HG02759 (cell line): Measurements from ENCODE around the gene MYLK3.

Experiments
- ATAC-seq: cut with Tn5 transposase; IDR thresholded peaks from one replicate; pipeline ENCODE4 v1.9.1; 2021; ENCODE audit warnings: mild to moderate bottlenecking, moderate library complexity; ENCODE audit not compliant: unreplicated experiment

MYLK3 gene

DNA sequence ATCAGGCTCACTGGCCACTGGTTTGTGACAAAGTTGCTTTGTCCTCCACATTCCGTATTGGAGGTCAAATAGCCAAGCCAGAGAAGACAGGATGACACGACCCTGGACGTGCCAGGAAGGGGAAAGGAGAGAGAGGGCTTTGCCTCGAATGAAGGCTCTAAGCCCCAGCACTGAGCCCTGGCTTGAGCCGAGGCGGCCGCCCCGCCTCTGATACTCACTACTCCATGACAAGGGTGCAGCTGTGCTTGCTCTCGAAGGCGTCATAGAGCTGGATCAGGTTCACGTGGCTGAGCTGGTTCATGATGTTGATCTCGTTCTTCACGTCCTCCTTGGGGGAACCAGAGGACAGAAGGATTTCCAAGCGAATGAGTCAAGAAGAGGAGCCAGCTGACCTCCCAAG, 19.3 kb downstream of the MYLK3 start:
- ATAC-seq, result no peak

DNA sequence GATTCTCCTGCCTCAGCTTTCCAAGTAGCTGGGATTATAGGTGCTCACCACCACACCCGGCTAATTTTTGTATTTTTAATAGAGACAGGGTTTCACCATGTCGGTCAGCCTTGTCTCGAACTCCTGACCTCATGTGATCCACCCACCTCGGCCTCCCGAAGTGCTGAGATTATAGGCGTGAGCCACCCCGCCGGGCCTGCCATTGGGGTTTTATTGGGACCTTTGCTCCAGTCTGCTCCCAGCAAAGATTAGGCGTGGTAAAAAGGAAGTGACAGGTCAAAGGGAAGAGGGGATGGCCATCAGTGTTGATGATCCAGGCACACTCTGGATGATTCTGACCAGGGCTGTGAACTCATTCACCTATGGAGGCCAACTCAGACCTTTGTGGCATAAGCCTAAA, 20.5 kb downstream of the MYLK3 start:
- no peak for ATAC-seq

DNA sequence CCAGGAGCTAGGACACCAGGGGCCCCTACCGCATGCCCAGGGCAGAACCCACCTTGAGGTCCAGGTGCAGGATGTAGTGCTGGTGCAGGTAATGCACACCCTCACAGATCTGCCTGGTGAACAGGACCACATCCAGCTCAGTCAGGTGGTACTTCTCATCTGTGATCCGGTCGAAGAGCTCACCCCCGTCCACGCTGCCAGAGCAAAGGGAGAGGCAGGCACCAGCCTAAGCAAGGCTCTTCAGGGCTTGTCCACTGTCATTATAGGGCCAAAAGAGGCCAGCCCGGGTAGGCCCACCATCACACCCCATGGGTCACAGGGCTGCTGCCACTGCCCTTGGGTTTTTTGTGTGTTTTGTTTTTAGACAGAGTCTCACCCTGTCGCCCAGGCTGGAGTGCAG, 21.0 kb downstream of the MYLK3 start:
- ATAC-seq, result no peak

DNA sequence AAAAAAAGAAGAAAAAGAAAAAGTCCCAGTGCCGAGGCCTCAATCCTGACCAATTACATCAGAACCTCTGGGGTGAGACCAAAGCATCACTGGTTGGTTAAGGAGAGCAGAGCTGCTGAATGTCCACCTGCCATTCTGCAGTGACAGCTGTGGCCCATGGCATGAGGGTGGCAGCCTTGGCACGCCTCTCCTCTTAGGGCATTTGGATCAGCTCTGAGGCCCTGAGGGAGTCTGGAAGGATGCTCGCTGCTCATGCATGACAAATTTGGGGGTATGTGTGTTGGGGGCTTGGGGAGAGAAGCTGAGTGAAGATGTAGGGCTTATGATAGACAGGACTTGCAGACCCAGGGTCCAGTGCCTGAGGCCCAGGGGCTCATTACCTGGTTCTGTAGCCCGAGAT, 26.3 kb downstream of the MYLK3 start:
- no peak for ATAC-seq

DNA sequence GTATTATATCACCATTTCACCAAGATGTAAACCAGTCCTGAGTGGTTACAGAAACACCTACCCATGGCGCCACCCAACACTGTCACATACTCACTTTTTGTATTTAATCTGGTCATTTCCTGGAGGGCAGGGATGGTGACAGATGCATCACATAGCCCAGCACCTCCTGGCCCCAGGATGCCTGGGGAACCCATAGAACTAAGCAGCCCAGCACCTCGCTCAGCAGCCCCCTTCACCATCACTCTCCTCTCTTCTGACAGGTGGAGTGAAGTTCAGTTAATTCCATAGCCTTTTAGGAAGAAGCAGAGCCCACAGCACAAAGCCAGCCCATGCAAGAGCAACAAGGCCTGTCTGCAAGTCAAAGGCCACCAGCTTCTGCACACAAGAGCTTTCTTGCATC, 27.5 kb downstream of the MYLK3 start:
- ATAC-seq, result no peak

DNA sequence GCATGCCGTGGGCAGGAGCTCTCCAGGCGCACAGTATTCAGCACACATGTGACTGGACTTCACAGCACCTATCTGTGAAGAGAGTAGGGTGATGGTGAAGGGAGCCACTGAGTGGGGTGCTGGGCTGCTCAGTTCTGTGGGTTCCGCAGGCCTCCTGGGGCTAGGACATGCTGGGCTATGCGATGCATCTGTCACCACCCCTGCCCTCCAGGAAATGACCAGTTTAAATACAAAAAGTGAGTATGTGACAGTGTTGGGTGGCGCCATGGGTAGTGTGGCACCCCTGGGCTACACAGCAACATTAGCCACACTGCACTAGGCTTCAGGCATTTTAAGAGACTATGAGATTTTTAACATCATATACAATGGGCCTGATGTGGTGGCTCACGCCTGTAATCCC, 28.6 kb downstream of the MYLK3 start:
- no peak for ATAC-seq

DNA sequence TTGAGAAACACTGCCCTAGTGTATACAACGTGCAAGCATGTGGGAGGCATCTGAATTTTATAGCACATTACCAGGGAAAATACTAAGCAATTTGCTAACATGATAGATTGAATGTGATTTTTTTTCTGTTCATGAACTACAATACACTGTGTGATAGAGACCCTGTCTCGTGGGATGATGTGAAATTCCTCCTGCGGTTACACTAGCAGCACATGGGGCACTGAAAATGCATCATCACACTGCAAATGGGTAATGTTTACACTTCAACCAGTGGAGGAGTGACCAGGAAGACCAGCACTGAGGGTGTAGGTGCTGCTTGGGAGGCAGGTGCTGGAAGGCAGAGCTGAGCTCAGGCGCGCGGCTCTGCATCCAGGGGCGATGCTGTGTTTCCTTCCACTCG, 29.9 kb downstream of the MYLK3 start:
- ATAC-seq, result no peak

DNA sequence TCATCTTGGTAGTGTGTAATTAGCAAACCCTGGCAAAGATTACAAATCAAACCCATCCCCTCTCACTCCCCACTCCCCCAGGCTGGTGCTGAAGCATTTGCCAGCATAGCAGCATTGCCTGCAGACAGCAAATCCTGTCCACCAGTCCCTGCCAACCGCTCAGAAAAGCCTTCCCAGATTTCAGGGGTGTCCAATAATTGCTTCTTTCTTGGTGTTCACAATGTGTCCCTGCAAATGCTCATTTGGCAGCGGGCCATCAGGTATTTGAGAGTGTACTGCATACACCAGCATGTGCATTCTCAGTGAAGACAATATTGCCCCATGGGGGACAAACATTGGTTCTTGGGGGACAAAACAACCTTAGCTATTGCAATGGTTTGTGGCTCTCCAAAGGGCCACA, 30.5 kb downstream of the MYLK3 start:
- ATAC-seq, result no peak

DNA sequence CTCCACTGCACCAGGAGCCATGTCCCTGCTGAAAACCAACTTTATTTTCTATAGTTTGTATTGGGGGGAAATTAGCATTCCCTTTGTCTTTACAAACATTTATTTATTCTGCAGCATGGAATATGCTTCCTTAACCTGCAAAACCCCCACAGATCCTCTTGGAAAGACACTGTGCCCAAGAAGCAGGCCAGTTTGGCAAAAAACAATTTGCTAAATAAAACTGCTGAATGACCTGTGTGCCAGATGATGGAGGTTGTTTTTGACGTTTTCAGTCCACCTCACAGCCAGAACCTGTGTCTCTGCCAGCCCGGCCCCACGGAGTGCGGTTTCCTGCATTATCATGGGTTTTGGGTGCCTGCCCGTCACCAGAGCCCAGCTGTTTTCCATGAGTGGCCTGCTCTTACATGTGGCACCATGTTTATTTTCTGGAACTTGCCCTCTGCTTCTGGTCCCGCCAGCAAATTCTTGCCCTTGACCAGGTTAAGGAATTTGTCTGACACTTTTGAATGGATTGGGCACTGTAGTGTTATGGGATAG, 32.3 kb downstream of the MYLK3 start:
- no peak for ATAC-seq

DNA sequence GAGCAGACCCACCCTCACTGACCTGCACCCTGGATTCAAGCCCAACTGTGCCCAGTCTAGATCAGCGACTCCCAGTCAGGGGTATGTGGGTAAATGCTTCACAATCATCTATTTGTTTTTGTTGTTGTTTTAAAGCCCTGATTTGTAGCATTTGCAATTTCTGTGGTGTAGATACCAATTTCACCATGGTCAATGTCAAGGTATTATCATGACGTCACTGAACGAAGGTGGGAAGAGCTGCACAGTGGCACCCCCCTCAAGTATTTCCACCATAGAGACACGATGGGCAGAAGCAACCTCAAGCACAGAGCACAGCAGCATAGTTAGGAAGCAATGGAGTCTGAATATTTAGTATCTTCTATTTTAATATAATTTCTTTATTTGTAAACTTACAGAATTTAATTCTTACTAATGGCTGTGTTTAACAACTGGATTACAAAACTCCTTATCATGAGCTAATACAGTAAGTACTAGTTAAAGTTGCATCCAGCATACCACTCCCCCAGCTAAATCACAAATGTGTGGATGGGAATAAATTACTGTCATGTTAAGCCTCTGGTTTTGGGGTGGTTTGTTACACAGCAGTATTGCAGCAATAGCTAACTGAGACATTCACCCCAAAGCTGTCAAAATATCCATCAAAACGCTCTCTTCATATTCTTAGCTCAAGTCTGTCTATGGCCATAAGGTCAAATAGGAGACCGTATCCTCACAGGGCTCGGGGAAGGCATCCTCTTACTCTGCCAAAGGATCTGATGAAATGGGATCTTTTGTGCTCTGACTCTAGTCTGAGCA, 33.1 kb downstream of the MYLK3 start:
- ATAC-seq, result no peak

DNA sequence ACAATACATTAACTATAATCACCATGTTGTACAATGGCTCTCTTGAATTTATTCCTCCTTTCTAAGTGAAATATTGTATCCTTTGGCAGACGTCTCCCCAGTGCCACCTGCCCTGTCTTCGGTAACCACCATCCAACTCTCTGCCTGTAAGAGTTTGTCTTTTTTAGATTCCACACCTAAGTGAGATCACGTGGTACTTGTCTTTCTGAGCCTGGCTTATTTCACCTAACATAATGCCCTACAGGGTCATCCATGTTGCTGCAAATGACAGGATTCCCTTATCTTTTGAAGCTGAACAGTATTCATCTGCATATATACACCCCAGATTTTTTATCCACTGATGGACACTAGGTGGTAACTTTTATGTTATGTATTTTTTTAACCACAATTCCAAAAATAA, 34.5 kb downstream of the MYLK3 start:
- ATAC-seq, result no peak

DNA sequence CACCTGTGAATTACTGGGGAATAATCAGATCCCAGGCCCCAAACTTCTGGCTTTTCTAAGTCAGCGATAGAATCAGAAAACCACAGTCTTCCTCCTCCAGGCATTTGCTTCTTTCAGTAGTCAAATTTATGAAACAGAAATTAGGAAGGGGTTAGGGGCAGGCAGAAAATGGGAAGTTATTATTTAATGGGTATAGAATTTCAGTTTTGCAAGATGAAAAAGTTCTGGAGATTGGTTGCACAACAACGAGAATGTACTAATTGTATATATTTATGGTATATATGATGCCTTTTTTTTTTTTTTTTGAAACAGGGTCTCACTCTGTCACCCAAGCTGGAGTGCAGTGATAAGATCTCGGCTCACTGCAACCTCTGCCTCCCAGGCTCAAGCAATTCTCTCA, 35.2 kb downstream of the MYLK3 start:
- ATAC-seq, result no peak

DNA sequence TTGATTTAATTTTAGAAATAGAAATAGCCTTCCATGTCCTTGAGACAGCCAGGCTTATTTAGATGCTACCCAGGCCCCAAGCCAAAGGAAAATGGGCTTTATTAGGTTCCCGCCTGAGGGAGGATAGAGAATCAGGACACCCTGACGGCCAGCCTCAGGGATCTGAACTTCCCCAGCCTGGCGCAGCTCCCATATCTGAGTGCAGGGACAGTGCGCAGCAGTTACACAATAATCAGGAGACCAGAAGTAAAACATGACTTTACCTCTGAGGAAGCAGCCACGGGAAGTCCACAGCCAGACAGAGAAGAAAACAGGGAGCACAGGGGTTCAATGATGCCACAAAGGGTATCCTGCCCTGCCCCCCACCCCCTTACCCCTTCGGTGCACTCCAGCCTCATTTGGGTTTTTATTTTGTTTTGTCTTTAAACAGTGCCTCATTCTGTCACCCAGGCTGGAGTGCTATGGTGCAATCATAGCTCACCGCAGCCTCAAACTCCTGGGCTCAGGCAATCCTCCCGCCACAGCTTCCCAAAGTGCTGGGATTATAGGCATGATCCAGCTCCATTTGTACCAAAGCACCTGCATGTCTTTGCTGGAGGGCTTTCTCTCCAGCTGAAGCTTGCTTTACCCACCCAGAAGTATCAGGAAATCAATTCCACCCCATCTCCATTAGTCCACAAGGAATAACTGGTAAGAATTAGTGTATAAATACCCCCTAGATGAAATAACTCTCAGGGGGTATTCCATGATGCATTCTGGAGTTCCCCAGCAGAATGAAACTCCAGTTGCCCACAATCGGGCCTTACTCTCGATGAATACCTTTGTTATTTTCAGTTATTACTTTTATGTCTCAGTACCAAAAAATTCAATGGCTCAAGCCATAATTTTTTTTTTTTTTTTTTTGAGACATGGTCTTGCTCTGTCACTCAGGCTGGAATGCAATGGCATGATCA, 36.8 kb downstream of the MYLK3 start:
- ATAC-seq, result no peak

DNA sequence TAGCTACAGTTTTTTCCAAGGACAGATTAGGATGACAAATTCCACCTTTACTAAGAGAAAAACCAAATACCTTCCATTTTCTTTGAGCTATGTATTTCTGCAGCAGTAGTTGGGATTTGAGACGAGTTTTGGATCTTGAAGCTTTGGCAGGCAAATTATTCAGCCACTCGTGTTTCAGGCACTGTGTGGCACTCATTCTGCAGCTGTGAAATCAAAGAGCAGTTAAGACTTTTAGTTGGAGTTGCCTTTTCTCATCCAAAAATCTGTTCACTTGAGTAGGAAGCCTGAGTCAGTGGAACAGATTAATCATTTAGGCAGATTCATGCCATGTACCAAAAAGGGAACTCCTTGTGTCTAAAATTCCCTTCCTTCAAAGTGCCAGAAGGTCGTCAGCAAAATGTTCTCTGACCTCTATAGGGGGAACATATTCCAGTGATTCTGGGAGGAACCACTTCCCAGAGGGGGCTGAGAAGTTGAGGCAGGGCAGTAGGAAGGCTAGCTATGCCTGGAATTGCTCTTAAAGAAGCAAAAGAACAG, 38.6 kb downstream of the MYLK3 start:
- ATAC-seq, result no peak

DNA sequence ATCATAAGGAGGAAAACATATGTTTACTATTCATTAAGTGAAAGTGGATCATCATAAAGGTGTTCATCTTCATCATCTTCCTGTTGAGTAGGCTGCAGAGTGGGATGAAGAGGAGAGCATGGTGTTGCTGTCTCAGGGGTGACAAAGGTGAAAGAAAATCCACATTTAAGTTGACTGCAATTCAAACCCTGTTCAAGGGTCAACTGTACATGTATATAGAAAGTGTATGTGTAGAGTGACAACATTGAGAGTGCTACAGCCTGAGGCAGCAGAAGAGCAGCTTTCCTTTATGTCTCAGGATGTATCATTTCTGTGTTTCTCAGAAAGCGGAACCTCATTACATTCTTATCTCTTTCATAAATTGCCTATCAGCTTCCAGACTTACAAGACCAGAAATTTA, 41.5 kb downstream of the MYLK3 start:
- no peak for ATAC-seq

DNA sequence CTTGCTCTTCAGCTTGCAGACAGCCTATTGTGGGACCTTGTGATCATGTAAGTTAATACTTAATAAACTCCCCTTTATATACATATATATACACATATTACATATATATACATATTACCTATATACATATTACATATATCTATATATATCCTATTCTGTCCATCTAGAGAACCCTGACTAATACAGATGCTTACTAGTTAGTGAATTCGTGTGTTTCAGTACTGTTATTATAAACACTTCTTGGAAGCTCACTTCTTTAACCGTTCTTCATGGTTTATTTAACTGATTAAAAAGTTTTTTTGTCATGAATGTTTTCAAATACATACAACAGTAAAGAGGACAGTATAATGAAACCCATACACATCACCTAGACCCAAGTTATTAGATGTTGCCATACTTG, 46.1 kb downstream of the MYLK3 start:
- no peak for ATAC-seq

DNA sequence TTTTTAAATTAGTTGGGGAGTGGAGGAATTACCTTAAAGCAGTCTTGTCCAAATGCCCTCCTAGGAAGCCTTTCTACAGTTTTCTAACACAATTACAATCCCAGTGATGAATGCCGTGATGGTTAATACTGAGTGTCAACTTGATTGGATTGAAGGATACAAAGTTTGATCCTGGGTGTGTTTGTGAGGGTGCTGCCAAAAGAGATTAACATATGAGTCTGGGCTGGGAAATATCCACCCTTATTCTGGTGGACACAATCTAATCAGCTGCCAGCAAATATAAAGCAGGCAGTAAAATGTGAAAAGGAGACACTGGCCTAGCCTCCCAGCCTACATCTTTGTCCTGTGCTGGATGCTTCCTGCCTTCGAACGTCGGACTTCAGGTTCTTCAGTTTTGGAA, 46.5 kb downstream of the MYLK3 start:
- ATAC-seq, result no peak

DNA sequence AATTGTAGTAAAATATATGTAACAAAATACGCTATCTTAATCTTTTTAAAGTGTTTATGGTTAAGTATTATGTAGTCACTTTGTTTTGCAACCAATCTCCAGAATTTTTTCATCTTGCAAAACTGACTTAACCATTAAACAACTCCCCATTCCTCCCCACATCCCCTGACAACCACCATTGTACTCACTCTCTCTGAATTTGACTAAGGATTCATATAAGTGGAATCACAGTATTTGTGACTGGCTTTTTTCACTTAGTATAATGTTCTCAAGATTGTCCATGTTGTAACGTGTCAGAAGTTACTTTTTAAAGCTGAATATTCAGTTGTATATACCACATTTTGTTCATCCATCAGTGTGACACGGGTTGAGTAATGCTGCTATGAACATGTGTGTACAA, 48.1 kb downstream of the MYLK3 start:
- no peak for ATAC-seq

DNA sequence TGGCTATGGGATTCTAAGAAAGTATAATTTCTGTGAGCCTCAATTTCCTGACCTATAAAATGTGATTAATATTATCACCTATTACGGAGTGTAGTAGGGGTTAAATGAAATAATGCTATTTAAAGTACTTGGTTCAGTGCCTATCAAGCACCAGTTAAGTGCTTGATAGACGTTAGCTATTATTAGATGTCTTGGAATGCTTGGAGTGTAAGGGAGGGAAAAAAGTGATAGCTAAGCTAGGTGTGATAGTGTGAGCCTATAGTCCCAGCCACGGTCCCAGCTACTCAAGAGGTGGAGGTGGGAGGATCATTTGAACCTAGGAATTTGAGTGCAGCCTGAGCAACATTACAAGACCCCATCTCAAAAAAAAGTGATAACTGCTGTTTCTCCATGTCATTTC, 51.2 kb downstream of the MYLK3 start:
- ATAC-seq, result no peak

DNA sequence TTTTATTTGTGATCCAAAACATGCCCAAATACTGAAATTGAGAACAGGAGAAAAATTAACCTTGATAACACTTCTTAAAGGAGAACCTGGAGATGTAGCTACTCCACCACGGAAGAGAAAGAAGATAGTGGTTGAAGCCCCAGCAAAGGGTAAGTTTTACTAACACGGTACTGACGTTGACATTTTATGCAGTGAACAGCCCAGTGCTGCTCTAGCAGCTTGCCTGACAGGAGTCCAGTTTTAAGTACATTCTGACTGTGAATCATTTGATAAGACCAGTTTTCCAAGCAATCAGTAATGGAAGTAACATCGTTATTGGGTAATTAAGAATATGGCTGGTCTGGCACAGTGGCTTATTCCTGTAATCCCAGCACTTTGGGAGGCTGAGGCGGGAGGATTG, 52.2 kb downstream of the MYLK3 start:
- no peak for ATAC-seq

DNA sequence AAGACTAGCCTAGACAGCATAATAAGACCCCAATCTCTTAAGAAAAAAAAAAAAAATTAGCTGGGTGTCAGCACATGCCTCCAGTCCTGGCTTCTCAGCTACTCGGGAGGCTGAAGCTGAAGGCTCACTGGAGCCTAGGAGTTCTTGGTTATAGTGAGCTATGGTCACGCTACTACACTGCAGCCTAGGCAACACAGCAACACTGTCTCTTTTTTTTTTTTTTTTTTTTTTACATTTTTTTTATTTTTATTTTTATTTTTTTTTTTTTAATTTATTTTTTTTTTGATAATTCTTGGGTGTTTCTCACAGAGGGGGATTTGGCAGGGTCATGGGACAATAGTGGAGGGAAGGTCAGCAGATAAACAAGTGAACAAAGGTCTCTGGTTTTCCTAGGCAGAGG, 54.5 kb downstream of the MYLK3 start:
- ATAC-seq, result no peak

DNA sequence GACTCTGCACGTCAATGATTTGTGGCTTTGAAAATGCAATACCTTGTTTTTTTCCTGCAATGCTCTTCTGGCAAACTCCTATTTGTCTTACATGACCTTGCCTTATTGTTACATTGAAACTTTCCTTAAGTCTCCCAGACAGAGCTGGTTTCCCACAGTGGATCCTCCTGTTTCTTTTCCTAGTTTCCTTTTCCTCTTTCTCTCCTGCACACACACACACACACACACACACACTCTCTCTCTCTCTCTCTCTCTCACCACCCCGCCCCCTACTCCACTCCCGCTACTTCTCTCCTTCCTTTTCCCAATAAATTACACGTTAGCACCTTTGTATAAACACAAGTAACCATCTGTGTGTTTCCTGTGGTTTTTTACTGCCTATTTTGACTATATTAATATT, 56.4 kb downstream of the MYLK3 start:
- ATAC-seq, result no peak
